ENCODE measurements around the gene UROC1.

Gene UROC1

DNA sequence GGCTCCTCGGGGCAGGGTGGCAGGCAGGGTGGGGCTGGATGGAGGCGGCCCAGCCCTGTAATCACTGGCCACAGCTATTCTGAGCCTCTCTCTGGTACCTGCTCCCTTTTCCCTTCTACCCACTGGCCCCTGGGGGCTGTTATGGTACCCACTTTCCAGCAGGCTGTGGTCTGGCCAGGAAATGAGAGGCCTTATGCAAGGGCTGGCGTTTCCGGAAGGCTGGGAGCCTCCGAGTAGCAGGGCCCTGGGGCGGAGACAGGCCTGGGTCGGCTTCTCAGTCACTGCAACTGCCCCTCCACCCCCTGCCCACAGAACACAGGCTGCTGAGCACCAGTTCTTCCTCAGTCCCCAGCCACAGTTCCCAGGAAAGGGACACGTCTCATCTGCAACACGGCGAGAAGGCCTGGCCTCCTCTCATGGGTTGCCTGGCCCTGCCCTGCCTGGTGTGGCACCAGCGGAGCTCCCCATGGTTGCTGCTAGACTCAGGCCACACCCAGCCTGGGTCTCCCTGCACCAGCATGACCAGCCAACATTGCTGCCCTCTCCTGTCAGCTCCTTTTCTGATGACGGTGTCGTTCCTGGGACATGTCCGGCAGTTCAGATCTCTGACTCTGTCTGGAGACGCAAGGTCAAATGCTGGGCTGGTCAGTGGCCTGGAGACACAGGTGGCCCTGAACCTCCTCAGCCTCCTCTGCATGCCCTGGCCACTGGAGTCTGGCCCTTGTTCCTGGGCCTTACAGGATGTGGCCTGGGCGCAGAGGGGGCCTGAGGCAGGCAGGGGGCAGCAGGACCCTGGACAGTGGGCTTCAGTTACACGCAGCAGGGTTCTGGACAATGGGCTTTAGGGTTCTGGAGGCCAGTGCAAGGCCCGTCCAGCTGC, 12.8 kb upstream of the UROC1 start:
- DNase-seq (ENCODE audit: low read depth in 2 of 2), result no peak

DNA sequence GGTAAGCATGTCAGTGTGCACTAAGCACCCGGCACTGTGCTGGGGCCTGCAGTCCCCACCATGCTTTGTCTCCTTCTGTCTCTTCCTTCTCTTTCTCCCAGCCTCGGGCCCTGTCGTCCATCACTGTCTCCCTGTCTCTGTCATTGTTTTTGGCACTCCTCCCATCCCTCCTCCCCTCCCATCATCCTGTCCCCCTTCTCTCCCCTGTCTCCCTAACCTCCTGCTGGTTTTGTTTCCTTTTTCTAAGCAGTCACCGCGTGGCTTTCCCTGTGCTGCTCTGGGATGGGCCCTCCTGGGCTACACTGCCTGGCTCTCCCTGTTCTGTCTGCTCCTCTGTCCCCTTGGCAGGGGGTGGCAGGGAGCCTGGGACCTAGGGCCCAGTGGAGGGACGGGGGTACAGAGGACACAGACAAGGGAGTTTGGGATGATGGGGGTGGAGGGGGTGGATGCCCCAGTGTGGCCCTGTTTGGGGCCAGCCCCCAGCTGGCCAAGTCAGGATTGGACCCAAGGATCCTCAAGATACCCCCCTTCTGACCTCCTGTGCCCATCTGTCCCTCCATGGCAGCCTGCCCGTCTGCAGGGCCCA, 12.1 kb upstream of the UROC1 start:
- DNase-seq (ENCODE audit: low read depth in 2 of 2), result no peak

DNA sequence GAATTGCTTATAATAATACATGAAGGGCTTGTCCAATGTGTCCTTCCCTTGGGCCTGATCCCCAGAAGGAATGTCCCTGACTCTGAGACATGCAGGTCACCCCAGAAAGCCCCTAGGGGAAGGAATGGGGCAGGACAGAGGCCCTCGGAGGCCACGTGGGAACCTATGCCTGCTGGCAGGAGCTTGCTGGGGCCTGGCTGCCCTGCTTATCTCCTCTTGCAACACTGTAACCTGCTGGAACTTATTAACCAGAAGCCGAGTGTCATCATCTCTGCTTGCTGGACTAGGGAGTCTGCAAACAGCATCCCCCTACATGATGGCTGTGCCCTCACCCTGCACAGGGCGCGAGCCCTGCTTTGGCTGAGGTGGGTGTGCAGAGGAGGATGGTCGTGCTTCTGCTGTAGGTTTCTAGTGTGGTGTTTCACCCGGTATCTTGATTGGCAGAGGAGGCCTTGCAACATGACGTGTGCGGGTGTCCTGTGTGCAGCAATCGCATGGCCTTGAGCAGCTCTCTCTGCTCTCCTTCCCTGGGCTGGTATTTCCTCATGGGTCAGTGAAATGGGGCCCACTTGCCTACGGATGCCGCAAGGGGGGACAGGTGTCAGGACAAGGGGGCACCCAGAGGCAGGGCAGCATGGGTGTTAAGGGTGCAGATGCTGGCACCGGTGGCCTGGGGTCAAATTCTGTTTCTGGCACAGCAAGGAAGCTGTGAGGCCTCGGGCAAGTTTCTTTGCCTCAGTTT, 11.4 kb upstream of the UROC1 start:
- DNase-seq (ENCODE audit: low read depth in 2 of 2), result no peak

DNA sequence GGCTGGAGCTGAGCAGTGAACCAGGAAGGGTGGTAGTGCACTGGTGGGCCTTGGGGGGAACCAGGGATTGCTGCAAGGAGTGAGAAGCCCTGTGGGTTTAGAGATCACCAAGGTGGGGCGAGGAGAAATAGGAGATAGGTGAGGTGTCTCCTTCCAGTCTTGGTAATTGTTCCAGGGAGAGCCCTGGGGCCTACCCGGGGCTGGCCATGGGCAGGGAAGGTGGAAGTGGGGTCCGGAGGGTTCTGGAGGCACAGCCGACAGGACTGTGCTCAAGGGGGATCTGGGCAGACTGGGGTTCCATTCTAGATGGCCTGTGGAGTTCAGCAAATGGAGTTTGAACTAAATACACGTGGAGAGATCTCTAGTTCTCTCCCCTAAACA, 10.8 kb upstream of the UROC1 start:
- DNase-seq (ENCODE audit: low read depth in 2 of 2), result no peak

DNA sequence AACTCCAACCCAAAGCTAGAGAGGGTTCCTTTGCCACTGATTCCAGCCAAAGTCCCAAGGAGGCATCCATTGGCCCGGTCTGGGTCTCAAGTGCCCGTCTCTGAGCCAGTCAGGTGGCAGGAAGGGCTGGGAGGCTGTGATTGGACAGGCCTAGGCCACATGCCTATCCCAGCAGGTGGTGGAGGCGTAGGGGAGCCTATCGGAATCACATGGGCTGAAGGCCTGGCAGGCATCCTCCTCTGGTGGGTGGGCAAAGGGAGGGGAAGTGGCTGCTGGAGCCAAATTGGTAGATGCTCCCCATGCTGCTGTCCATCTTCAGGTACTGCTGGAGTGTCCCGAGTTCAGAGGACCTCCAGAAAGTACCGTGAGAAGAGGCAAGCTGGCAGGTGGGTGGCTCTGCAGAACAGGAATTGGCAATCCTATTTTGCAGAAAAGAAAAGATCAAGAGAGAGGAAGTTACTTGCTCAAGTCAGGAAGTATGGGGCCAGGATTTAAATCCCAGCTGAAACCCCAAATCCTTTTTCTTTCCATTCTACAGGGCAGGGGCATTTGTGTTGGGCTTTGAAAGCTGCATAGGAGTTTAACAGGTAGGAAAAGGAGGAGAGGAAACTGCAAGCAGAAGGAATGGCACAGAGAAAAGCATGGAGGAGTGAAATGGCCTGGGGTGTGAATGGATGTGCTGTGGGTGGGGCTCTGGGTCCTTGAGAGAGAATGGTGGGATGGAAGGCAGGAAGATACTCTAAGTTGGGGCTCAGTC, 10.1 kb upstream of the UROC1 start:
- DNase-seq (ENCODE audit: low read depth in 2 of 2), result no peak

DNA sequence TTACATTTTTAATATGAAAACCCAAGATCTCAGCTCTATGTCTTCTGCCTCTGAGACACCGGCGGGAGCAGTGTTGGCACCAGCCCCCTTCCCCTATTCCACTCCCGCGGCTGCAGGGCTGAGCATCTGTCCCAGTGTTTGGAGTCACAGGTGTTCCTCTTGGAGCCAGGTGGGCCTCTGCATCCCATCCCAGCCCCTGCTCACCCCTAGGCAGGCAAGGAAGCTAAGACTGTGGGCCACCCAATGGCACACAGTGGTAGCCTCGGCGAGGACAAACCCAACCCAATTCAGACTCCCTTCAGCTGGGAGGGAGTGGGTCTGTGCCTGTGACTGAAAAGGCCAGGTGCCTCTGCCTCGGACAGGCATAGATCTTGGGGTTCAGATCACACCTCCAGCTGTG, 9.4 kb upstream of the UROC1 start:
- no peak for DNase-seq (ENCODE audit: low read depth in 2 of 2)

DNA sequence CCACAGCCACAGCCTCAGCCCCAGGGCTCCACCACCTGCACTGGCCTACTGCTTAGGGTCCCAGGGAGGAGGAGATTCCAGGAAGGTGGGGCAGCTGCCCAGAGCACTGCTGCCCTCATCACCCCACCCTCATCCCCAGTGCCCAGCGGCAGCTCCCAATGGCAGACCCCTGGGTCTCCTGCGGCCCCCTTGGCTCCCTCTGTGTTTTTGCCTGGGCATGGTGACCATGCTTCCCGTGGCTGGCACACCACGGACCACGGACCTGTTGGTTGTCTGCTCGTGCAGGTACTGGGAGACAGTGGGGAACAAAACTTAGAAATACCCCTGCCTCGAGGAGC, 9.1 kb upstream of the UROC1 start:
- DNase-seq (ENCODE audit: low read depth in 2 of 2), result no peak

DNA sequence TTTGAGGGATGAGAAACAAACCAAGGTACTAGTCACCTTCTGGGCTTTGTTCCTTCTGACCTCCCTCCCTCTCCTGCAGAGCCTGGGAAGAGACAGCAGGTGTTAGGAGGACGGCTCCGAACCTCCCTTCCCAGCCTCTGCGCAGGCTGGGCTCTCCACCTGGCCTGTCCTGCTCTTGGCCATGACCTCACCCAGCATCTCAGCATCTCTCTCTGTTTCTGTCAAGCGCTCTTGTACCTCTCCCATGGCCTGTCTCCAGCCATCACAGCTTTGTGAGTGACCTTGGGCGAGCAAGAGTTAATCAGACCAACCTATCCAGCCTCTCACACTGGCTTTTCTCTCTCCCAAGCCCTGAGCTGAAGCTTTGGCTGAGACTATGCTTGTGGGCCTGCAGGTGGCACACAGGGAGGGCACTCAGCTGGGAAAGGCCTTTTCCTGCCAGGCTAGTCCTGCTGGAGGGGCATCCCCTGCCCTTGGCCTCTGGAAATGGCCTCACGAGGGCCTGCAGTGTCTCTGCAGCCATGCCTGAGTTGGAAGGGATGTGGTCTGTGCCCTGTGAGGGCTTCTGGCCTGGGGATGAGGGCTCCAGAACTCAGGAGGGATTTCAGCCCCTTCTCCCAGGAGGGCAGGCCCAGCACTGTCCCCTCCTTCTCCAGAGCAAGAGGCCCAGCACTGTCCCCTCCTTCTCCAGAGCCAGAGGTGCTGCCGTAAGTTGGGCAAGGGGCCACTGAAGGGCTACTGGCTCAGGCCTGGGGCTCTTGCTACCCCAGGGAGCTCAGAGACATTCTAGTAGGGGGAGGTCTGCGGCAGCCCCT, 8.5 kb upstream of the UROC1 start:
- DNase-seq (ENCODE audit: low read depth in 2 of 2), result no peak

DNA sequence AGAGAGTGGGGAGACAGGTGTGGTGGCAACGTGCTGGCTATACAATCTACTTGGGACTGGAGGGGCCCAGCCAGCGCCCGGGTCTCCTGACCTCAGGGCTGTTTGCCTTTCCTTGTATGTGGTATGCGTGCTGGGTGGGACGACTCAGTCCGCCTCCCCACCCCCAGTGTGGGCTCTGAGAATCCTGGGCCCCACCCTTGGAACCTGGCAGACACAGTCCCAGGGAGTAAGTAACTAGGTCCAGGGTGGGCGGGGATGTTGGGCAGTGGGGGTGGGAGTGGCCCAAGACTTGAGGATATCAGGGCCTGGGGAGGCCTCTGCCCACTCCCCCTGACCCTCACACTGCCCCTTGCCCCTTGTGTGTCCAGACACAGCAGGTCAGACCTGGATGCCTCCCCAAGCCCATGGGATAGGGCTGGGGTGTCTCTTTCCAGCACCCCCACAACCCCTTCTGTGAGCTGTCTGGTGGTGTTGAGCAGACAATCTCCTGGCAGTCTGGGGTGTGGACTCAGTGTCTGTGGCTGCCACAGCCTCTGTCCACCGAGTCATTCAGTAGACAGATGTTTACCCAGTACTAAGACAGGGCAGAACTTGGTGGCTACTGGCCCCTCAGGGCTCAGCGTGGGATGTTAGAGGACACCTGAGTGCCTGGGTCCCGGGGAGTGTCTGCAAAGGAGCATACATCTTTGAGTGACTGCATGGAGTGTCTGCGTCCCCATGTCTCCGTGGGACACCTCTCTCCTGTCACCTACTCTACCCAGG, 7.7 kb upstream of the UROC1 start:
- DNase-seq (ENCODE audit: low read depth in 2 of 2), result no peak

DNA sequence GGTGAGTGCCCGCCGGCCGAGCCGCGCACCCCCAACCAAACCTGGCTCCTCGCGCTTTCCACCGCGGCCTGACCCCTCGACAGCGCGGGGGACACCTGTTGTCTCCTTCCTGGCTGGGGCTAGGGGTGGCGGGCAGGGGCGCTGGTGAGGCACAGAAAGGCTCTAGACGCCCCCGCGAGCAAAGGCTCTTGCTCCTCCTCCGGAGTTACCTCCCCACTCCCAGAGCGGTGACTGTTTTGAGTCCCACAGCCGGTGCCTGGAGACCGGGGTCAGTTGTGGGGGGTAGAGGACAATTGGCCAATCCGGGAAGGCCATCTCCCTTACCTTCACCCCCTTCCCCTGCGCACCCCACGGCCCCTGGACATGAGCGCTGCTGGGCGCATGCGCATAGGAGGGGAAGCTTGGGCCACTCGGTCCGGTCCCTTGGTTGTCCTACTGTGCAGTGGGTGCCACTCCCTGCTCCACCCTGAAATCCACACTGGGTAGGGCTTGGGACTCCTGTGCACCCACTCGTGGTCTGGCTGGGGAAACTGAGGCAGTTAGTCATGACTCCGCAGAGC, 6.9 kb upstream of the UROC1 start:
- DNase-seq (ENCODE audit: low read depth in 2 of 2), result no peak

DNA sequence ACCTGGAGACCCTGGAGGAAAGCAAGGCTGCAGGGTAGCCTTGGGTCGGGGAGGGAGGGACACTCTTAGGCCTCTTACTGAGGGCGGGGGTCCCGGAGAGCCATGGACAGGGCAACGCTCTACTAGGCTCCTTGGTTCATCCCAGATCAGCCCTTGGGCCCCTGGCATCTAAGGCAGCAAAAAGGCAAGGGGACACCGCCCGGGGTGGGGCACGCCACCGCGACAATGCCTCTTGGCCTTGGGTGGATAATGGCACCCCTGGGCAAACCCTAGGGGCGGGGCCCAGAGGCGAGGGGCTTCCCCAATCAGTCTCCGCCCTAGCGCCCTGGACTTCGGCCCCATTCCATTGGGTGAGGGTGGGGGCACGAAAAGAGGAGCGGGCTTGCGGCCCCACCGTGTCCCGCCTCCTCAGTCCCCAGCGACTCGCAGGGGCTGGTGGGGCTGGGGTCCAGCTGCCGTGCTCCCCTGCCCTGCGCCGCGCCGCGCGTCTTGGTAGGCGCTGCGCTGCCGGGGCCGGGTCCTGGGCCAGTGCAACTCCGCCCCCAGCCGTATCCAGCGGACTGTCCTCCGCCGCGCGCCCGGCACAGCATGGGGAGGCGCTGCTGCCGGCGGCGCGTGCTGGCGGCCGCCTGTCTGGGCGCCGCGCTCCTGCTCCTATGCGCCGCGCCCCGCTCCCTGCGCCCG, 6.3 kb upstream of the UROC1 start, which contains the start of gene CHST13:
CHST13 (plus strand) TSS at position 411 of the 684 bp plus-strand sequence; CDS start at position 589, 178 bp downstream.
- no peak for DNase-seq (ENCODE audit: low read depth in 2 of 2)

DNA sequence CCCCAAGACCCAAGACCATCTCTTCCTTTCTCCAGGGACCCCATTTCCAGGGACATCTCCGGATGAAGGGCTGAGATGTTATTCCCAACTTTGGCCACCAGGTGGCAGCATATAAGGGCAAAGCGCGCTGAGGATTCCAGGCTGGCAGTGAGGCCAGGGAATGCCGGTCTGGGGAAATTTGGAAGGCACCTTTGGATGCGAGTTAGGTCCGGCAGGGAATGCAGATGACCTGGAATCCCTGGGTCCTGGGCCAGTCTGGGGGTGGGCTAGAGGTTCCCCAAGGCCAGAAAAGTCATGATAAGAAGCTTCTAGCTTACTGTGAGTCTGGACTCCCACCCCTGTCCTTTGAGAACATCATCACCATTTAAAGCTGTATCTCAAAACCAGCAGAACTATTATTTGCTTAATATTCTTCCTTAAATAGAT, 4.8 kb upstream of the UROC1 start:
- DNase-seq (ENCODE audit: low read depth in 2 of 2), result no peak

DNA sequence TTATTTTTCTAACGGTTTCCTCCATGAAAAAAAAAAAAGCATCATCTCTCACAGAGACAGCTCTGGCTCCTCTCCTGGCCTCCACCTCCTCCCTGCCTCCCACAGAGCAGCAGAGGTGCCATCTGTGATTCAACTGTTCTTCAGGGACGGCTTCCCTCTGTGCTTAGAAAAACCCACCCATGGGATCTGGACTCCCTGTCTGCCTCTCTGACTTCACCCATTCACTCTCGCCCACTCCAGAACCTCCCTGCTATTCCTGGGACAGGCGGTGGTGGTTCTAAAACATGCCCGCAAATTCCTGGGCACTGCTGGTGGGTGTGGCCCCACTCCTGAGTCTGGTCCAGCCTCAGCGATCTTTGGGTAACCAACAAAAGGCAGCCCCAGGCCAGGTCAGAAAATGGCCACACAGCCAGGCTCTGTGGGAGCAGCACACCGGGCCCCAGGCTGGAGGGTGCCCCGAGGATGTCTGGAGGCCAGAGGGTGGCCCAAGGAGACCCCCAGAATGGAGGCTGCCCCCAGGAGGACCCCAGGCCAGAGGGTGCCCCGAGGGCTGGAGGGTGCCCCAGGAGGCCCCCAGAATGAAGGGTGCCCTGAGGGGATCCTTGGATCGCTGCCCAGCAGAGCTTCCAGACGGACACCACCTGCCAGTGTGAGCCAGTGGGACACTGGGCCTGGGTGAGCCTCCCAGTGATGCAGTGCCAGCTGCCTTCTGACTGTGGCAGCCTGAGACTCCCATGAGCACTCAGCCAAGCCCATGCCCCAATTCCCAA, 3.7 kb upstream of the UROC1 start:
- no peak for DNase-seq (ENCODE audit: low read depth in 2 of 2)

DNA sequence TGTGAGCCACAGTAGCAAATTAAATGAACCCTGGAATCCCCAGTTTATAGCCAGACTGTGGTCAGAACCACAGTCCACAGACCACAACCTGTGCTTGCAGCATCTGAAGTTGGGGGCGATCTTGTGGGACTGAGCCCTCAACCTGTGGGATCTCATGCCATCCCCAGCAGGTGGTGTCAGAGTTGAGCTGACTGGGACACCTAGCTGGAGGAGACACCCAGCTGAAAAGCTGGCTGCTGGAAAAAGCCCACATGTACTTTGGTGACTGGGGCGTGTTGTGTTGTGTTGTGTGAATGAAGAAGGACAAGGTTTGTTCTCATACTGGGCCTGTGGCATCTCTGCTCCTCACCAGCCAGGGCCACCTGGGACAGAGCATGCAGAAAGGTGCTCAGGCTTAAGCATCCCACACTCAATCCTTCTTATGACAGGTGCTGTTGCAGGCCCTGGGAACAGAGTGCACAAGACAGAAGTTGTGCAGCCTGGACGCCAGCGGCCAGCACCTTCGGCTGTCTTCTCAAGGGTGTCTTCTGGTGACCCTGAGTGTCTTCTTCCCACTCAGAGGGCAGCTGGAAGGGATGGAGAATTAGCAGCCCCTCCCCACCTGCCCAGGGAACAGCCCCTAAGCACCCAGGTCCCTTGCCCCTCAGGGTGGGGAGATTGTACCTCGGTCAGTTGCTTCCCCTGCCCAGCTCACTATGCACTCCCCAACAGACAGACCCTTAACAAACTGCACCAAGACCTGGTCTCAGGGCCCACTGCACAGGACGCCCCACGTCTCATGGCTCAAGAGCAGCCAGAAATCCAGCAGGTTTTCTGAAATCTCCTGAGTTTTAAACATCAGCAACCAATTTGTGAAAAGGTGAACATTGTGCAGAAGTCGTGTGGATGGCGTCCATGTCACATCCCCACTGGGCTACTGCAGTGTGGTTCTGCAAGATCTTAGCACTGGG, 2.2 kb upstream of the UROC1 start:
- DNase-seq (ENCODE audit: low read depth in 2 of 2), result no peak

DNA sequence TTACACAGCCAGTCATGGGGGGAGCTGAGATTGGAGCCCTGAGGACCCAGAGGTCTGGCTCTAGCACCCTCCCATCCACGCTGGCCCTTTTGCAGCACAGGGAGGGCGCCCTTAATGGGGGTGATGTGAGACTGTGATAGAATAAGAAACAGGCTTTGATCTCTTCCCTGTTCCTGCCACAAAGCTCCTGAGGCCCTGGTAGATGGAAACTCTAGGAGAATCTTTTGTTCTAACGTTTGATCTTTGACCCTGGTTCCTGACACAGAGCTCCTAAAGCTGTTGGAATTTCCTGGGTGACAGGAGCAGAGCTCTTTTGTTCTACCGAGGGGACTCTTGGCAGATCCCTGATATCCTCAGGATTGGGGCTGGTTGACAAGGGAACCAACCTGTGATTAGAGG, 1.2 kb upstream of the UROC1 start:
- no peak for DNase-seq (ENCODE audit: low read depth in 2 of 2)

DNA sequence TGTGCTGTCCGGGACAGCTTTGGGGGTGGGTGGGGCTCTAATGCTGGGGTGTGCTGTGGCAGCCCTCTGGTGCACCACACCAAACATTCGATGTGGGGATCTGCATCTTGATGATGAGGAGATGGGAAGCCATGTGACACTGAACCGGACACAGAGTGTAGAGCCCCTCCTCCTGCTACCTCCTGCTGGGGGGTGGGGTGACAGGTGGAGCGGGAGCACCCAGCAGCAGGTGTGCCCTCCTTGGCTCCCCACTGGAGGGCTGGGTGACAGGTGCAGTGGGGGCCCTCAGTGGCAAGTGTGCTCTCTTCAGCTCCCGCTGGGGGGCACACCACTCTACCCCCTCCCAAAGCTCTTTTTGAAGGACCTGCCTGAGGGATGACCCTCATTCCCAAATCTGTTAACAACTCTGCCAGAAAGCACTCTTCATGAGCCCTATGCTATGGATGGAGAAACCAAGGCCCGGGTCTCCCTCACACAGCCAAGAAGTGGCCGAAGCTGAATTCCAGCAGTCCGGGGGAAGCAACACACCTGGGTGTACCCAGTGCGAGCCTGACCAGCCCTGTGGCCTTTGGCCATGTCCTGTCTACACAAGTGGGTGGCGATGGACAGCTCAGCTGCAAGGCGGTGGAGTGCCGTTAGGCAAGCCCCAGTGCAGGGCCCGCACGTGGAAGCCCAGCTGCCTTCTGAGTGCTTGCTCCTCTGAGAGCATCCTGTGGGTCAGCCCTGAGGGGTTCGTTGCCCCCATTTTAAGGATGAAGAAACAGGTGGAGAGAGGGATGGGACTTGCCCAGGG, 609 bp upstream of the UROC1 start:
- DNase-seq (ENCODE audit: low read depth in 2 of 2), result no peak

DNA sequence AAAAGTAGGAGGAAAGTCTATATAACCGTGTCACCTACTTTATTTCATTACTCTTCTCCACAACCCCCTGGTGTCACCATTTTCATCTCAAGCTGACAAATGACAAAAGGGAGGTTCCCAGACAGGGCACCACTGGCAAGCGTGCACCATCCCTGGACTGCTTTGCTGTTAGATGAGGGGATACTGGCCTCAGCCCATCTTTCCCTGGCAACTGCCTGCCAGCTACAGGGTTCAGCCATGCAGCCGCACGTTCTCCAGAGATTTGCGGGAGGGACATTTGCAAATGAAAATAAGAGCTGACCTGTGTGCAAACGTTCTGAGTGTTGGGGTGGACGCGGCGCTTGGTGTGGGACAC, 660 bp downstream of the UROC1 start:
- DNase-seq (ENCODE audit: low read depth in 2 of 2), result no peak
